CD1c-positive myeloid dendritic cell (primary cell): Measurements from ENCODE around the gene CAPN2.
"Not testable (repeated sequence)": the region's sequence is repeated elsewhere in the genome, so short reads cannot be mapped to it uniquely, and the experiment has no call there.

Source experiments
- DNase-seq: peaks from one replicate; pipeline ENCODE4 v3.0.0-alpha.2; 2016; ENCODE audit errors: extremely low spot score

Gene CAPN2

GRCh38 chr1:223738465-223739365 is 26.4 kb downstream of the CAPN2 start:
- DNase-seq: no peak

DNA sequence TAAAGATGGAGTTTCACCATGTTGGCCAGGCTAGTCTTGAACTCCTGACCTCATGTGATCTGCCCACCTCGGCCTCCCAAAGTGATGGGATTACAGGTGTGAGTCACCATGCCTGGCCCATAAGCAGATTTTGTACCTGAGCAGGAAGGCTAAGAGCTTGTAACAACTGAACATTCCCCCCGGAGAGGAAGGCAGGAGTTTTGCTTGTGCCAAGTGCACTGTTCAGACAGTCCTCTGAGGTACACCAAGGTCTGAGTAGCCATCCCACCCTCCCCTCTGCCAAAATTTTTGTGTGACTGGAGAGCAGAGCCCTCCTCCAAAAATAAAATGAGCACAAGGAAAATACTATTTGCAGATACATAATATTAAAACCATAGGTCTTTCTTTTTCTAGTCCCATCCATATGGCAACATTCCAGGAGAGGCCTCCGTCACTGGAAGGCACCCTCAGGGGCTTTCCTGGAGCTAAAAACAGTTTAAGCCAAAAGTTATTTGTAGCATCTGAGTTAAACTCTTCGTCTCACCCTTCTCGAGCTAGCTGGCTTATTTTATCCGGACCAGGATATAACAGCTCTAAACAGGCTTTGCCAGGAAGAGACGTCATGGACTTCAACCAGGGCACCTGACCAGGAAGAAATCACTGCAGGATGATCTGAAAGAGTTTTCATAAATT is 27.2 kb downstream of the CAPN2 start:
- DNase-seq: no peak

DNA sequence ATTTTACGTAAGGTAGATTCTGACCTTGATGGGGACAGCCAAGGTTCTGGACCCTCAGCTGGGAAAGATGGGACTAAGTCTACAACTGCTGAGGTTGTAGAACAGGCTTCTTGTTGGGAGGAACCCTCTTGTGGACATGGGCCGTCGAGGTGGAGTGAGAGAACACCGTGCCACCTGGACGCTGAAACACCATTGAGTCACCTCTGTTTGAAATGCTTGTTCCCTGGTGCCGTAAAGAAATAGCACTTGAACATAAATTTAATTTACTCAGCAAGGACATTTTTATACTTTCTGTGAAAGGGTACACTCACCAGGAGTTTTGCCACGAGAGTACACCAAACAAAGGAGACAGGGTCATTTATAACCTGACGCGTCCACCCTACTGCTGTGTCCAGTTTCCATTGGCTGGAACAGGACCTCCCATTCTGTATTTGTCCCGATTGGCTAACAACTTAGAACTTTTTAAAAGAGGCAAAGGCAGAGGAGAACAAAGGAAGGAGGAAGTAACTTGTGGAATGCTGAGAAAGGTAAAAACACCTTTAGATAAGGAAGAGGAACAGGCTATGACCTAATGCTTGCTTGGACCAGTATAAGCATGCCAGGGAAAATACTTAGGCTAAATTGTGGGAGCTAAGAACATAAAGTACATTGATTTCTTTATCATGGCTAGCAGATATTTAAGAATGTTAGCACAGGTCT is 27.8 kb downstream of the CAPN2 start:
- not testable (repeated sequence) for DNase-seq

DNA sequence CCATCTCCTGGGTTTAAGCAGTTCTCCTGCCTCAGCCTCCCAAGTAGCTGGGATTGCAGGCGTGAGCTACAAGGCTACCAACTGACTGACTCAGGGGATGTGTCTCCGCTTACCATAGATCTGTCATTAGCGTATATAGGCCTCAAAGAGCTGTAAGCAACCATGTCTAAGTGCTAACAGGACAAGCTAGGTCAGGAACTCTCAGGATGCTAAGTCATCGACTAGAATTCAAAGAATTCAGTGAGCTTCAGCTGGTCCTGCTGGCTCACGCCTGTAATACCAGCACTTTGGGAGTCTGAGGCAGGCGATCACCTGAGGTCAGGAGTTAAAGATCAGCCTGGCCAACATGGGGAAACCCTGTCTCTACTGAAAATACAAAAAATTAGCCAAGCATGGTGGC is 29.5 kb downstream of the CAPN2 start:
- DNase-seq: no peak

GRCh38 chr1:223742856-223743517 is 30.6 kb downstream of the CAPN2 start:
- DNase-seq: no peak

DNA sequence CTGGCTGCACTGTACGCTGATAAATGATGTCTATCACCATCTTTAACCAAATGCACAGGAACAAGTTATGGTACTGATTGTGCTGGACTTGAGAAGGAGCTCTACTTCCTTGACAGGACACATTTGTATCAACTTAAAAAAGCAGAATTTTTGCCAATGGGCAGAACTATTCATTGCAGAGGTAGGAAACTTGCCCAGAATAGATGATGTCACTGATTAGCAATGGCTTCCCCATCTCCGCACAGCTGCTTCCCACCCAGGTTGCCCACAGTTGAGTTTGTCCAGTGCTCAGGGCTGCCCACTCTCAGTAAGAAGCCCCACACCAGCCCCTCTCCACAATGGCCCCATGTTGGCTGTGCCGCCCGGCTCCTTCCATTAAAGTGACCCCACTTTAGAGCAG is 33.4 kb downstream of the CAPN2 start:
- DNase-seq: no peak

GRCh38 chr1:223747838-223748335 is 35.5 kb downstream of the CAPN2 start:
- DNase-seq: no peak

DNA sequence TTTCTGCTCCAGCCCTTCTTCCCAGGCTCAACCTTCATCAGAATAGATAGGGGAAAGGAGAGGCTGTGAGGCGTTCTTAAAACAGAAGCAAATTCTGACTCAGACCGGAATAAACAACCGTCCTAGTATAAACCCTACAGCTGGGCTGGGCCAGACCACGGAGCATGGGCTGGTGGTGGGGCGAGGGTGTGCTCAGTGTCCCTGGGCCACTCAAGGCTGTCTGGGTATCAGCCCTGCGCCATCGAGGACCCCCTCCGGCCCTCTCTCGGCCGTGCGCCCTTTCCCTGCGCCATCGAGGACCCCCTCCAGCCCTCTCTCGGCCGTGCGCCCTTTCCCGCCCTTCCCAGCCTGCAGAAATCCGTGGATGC is 36.0 kb downstream of the CAPN2 start:
- DNase-seq: no peak

GRCh38 chr1:223748773-223749733 is 36.7 kb downstream of the CAPN2 start:
- DNase-seq: peak; percentile 81

- no peak for DNase-seq
Observed at GRCh38 chr1:223750730-223751570, 38.6 kb downstream of the CAPN2 start.

DNA sequence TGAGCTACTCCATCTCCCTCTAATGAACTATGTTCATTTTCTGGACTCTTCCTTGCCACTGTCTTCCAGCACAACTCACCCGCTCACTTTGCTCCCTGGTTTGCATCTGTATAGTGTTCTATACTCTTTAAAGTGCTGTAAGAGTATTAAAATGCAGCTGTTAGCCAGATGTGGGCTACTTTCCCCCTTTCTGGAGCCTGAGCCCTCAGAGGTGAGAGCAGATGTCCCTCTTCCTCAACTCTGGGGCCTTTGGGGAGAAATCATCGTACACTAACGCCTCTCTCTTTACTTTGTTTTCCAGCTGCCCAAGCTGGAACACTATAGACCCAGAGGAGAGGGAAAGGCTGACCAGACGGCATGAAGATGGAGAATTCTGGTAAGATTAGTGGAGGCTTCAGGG is 39.4 kb downstream of the CAPN2 start:
- DNase-seq: no peak

DNA sequence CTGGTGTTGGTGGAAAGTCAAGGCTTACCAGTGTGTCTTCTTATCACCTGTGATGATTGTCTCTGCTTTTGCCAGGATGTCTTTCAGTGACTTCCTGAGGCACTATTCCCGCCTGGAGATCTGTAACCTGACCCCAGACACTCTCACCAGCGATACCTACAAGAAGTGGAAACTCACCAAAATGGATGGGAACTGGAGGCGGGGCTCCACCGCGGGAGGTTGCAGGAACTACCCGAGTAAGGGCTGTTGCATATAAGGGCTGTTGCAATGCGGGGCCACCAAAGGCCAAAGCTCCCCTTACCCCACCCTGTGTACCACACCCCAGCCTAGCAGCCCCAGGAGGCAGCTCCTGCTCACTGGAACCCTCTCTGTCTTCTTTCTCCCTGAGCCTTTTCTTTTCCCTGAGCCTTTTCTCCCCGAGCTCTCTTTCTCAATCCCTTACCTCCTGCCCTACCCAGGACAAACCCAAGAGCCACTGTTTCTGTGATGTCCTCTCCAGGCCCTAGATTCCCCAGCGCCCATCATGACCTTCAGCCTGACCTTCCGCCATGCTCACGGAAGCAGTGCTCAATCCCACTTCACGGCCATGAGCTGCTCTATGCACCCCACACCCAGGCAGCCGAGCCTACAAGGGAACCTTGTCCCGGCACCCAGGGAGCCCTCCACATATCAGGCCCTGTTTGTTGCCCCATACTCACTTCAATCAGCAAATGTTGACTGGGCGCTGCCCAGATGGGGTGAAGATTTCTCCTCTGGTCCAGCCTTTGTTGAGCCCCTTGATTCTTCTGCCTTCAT is 40.6 kb downstream of the CAPN2 start:
- DNase-seq: no peak

DNA sequence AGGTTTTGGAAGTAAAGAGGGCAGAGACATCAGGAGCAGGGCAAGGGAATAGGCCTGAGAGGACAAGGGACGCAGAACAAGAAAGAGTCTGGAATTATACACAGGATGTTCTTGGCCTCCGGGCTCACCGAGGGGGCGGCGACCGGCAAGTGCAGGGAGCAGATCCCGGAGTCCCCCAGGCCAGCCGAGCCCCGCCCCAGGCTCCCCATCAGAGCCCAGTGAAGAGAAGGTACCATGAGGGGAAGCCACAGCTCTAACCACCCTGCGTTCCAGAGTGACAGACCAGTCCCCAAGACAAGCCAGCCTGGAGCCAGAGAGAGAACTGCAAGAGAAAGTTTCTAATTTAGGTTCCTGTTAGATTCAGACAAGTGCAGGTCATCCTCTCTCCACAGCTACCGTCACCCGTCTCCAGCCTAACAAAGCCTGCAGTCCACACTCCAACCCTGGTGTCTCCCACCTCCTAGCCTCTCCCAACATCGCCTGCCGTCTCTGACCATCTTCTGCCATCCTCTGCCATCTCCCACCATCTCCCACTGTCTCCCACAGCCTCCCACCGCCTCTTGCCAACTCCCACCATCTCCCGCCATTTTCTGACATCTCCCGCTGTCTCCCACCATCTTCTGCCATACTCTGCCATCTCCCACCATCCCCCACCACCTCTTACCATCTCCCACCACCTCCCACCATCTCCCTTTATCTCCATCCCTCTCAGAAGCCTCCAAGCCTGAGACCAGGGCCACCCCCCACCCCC is 42.5 kb downstream of the CAPN2 start:
- DNase-seq: no peak

DNA sequence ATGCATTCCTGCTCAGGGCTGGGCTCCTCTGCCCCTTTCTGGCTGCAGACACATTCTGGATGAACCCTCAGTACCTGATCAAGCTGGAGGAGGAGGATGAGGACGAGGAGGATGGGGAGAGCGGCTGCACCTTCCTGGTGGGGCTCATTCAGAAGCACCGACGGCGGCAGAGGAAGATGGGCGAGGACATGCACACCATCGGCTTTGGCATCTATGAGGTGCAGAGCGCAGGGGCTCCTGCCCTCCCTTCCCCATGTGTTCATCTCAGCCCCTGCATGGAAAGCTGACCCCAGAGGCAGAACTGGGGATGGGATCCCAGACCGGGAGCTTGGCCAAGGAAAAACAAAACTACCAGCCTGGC is 43.1 kb downstream of the CAPN2 start:
- DNase-seq: no peak

DNA sequence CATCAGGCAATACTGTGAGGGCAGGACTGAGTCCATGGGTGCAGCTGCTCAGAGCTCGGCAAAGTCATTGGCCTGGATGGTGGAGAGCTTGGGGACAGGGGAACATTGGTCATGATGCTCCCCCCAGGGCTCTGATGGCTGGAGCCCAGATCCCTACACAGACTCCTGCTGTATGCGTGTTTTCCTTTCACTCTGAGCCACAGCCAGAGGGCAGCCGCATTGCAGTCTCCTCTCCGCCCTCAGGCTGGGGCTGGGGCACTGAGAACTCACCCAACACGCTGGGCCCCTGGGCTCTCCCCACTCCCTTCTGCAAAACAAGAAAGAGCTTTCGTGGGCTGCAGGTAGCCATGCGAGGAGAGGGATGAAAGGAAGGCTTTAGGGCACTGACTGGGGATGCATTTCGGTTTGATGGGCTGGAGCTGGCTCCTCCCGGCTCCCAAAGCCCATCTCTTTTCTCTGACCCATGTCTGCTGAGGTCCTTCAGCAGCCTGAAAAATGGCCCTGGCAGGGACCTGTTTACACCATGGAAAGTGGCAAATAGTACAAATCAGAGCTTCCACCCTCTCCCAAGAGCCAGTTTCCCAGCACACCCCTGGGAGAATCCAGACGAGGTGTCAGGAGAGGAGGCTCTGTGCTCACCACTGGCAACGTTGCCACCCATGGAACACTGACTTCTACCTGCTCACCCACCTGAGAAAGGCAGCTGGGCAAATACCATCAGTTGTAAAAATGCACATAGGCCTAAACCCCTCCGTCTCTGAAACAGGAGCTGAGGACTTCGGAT is 43.8 kb downstream of the CAPN2 start:
- no peak for DNase-seq

GRCh38 chr1:223756806-223757700 is 44.7 kb downstream of the CAPN2 start:
- no peak for DNase-seq

DNA sequence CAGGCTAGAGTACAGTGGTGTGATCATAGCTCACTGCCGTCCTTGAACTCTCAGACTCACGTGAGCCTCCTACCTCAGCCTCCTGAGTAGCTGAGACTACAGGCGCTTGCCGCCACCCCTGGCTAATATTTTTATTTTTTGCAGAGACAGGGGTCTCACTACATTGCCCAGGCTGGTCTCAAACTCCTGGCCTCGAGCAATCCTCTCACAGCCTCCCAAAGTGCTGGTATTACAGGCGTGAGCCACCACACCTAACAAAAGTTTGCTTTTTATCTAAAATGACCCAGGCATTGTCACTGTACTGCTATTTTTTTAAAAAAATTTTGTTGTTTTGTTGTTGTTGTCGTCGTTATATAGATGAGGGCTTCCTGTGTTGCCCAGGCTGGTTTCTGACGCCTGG is 46.4 kb downstream of the CAPN2 start:
- no peak for DNase-seq
